H9 (cell line): ENCODE data around the gene SF3A1. TPM values are rescaled to one million over a fixed set of nuclear protein-coding genes. Genes with fewer than 3 reads are reported as not detected.

Source experiments
- DNase-seq: peaks from one replicate; pipeline ENCODE4 v3.0.0-alpha.2; 2017
- H2AFZ ChIP-seq: one replicate; pipeline ENCODE4 v1.6.1; 2013; ENCODE audit warnings: mild to moderate bottlenecking, low read length, control low read depth, moderate library complexity
- H2AK5ac ChIP-seq: 2 replicates; pipeline ENCODE4 v1.6.1; 2013; ENCODE audit warnings: low read length, control low read depth, mixed read lengths; ENCODE audit not compliant: insufficient read length
- H2BK120ac ChIP-seq: one replicate; pipeline ENCODE4 v1.6.1; 2013; ENCODE audit warnings: low read depth, mild to moderate bottlenecking, low read length, control low read depth, inconsistent platforms; ENCODE audit not compliant: poor library complexity, severe bottlenecking
- H2BK12ac ChIP-seq: 2 replicates; pipeline ENCODE4 v1.6.1; 2013; ENCODE audit warnings: low read length, control low read depth, mixed read lengths, low read depth; ENCODE audit not compliant: insufficient read length
- H2BK15ac ChIP-seq: 2 replicates; pipeline ENCODE4 v1.6.1; 2013; ENCODE audit warnings: low read depth, low read length, control low read depth
- H2BK20ac ChIP-seq: one replicate; pipeline ENCODE4 v1.6.1; 2013; ENCODE audit warnings: low read depth, mild to moderate bottlenecking, low read length, control low read depth, inconsistent platforms; ENCODE audit not compliant: poor library complexity, severe bottlenecking
- H2BK5ac ChIP-seq: 2 replicates; pipeline ENCODE4 v1.6.1; 2013; ENCODE audit warnings: low read length, control low read depth, mixed read lengths; ENCODE audit not compliant: insufficient read length
- H3K14ac ChIP-seq: 2 replicates; pipeline ENCODE4 v1.6.1; 2013; ENCODE audit warnings: low read length, control low read depth; ENCODE audit not compliant: insufficient read depth
- H3K18ac ChIP-seq: 2 replicates; pipeline ENCODE4 v1.6.1; 2013; ENCODE audit warnings: low read depth, mild to moderate bottlenecking, mixed read lengths, low read length, control low read depth; ENCODE audit not compliant: insufficient read length
- H3K23ac ChIP-seq: 2 replicates; pipeline ENCODE4 v1.6.1; 2013; ENCODE audit warnings: low read length, control low read depth, mixed read lengths, low read depth; ENCODE audit not compliant: insufficient read length
- H3K23me2 ChIP-seq: 2 replicates; pipeline ENCODE4 v1.6.1; 2013; ENCODE audit warnings: low read depth, mild to moderate bottlenecking, mixed read lengths, low read length, control low read depth; ENCODE audit not compliant: insufficient read length, poor library complexity, severe bottlenecking
- H3K27ac ChIP-seq: 2 replicates; pipeline ENCODE4 v1.5.1; 2013; ENCODE audit warnings: low read length, control low read depth, mixed read lengths, low read depth; ENCODE audit not compliant: insufficient read length
- H3K27me3 ChIP-seq: 2 replicates; pipeline ENCODE4 v1.6.1; 2013; ENCODE audit warnings: low read length, control low read depth, inconsistent platforms; ENCODE audit not compliant: insufficient read depth
- H3K4ac ChIP-seq: 2 replicates; pipeline ENCODE4 v1.6.1; 2013; ENCODE audit warnings: low read depth, mild to moderate bottlenecking, control low read depth, inconsistent platforms, low read length, moderate library complexity
- H3K4me1 ChIP-seq: 2 replicates; pipeline ENCODE4 v1.6.1; 2013; ENCODE audit warnings: low read length, control low read depth, inconsistent platforms; ENCODE audit not compliant: insufficient read depth
- H3K4me2 ChIP-seq: 2 replicates; pipeline ENCODE4 v1.6.1; 2013; ENCODE audit warnings: low read length, control low read depth, mixed read lengths; ENCODE audit not compliant: insufficient read length, insufficient read depth
- H3K56ac ChIP-seq: 2 replicates; pipeline ENCODE4 v1.6.1; 2013; ENCODE audit warnings: low read depth, mild to moderate bottlenecking, mixed read lengths, low read length, control low read depth; ENCODE audit not compliant: insufficient read length
- H3K79me1 ChIP-seq: 2 replicates; pipeline ENCODE4 v1.6.1; 2013; ENCODE audit warnings: low read depth, mild to moderate bottlenecking, moderate library complexity, low read length, control low read depth, inconsistent platforms; ENCODE audit not compliant: insufficient read depth, poor library complexity, severe bottlenecking
- H3K79me2 ChIP-seq: 2 replicates; pipeline ENCODE4 v1.6.1; 2013; ENCODE audit warnings: low read length, control low read depth, inconsistent platforms; ENCODE audit not compliant: insufficient read depth
- H3K9ac ChIP-seq: 2 replicates; pipeline ENCODE4 v1.6.1; 2013; ENCODE audit warnings: low read length, control low read depth, mixed read lengths; ENCODE audit not compliant: insufficient read length; ENCODE audit errors: extremely low read depth
- H3K9me3 ChIP-seq: one replicate; pipeline ENCODE4 v1.6.1; 2013; ENCODE audit warnings: low read depth, low read length, inconsistent platforms; ENCODE audit not compliant: control insufficient read depth
- H3T11ph ChIP-seq: one replicate; pipeline ENCODE4 v1.6.1; 2013; ENCODE audit warnings: mild to moderate bottlenecking, low read length, control low read depth, inconsistent platforms
- H4K20me1 ChIP-seq: one replicate; pipeline ENCODE4 v1.6.1; 2013; ENCODE audit not compliant: control insufficient read depth, insufficient read length, insufficient read depth
- H4K5ac ChIP-seq: 2 replicates; pipeline ENCODE4 v1.6.1; 2013; ENCODE audit warnings: low read depth, mild to moderate bottlenecking, mixed read lengths, low read length, control low read depth; ENCODE audit not compliant: insufficient read length
- H4K8ac ChIP-seq: replicated peaks from 2 replicates; pipeline ENCODE4 v1.6.1; 2013; ENCODE audit warnings: low read length, control low read depth, mixed read lengths, low read depth; ENCODE audit not compliant: insufficient read length
- H4K91ac ChIP-seq: 2 replicates; pipeline ENCODE4 v1.6.1; 2013; ENCODE audit warnings: low read depth, mild to moderate bottlenecking, moderate library complexity, mixed read lengths, low read length, control low read depth; ENCODE audit not compliant: insufficient read length
- H3K27ac Mint-ChIP-seq, 3 experiments: 2 replicates in 2 of 3; 3 replicates in 1 of 3; pipeline ENCODE4 v1.8.0; 2020 to 2021; ENCODE audit warnings: mixed read lengths in 3 of 3, mild to moderate bottlenecking in 1 of 3, moderate library complexity in 1 of 3
- H3K27me3 Mint-ChIP-seq: 2 replicates; pipeline ENCODE4 v1.8.0; 2021; ENCODE audit warnings: low read depth, mild to moderate bottlenecking, moderate library complexity, mixed read lengths
- H3K36me3 Mint-ChIP-seq, 3 experiments: 2 replicates in 2 of 3; 3 replicates in 1 of 3; pipeline ENCODE4 v1.8.0; 2020 to 2021; ENCODE audit warnings: low read depth in 3 of 3, mixed read lengths in 3 of 3; ENCODE audit not compliant: insufficient read depth in 1 of 3
- H3K4me1 Mint-ChIP-seq, 2 experiments: 2 replicates each; pipeline ENCODE4 v1.8.0; 2020; ENCODE audit warnings: mixed read lengths in 2 of 2
- H3K4me3 Mint-ChIP-seq, 2 experiments: 2 replicates in 1 of 2; 3 replicates in 1 of 2; pipeline ENCODE4 v1.8.0; 2020 to 2021; ENCODE audit warnings: mild to moderate bottlenecking in 2 of 2, mixed read lengths in 2 of 2, moderate library complexity in 1 of 2
- H3K9me3 Mint-ChIP-seq, 2 experiments: 2 replicates in 1 of 2; 3 replicates in 1 of 2; pipeline ENCODE4 v1.8.0; 2020; ENCODE audit warnings: mild to moderate bottlenecking in 2 of 2, mixed read lengths in 2 of 2, moderate library complexity in 1 of 2
- CTCF ChIP-seq: fragments of 200-600 bp; sonication (generic); conservative IDR thresholded peaks from 3 replicates; pipeline ENCODE4 v1.8.0; 2021; ENCODE audit warnings: antibody characterized with exemption, mild to moderate bottlenecking
- WGBS: extraction: QIAGEN DNeasy Blood & Tissue Kit; methylation state at CpG from one replicate; pipeline ENCODE4 v1.1.7; 2013; ENCODE audit warnings: missing lambda C conversion rate, low lambda C conversion rate, mixed read lengths; ENCODE audit not compliant: insufficient read length; ENCODE audit errors: extremely low coverage; 5-methylcytosine and 5-hydroxymethylcytosine counted together
- total RNA-seq: library from RNA; stranded (reverse); gene quantifications from 2 replicates; pipeline ENCODE4 v1.2.1, GENCODE V29; 2021

The SF3A1 gene
- total RNA-seq, 1 experiment from 2014 or later: 225 TPM

GRCh38 chr22:30386608-30386959 is 29.9 kb upstream of the SF3A1 start:
- no peak overlapping the region for H3K18ac ChIP-seq
- Mint-ChIP-seq H3K27ac (peak overlapping the region in 1 of 3 experiments; percentile 82; a peak in 1 of 7 replicates), H3K27me3 (peaks cover 4% of the 10 kb centered on the region), H3K9me3 (peaks cover 8 to 11% of the 10 kb centered on the region in 2 experiments; a peak in 4 of 5 replicates), H3K36me3 (peaks cover 0 to 19% (median 16%) of the 10 kb centered on the region in 3 experiments; a peak in 6 of 7 replicates), H3K4me1 (peaks cover 15 to 16% of the 10 kb centered on the region in 2 experiments), H3K4me3 (peak overlapping the region; percentile 87 to 92)
- no peaks in the 10 kb centered on the region for H3K9me3 ChIP-seq
- H4K91ac ChIP-seq: no peak overlapping the region
- H3K79me2 ChIP-seq: no peaks in the 10 kb centered on the region
- H3K56ac ChIP-seq: no peak overlapping the region
- peaks cover 6% of the 10 kb centered on the region for H3K23me2 ChIP-seq
- no peak overlapping the region for H4K8ac ChIP-seq
- no peak overlapping the region for H2AK5ac ChIP-seq
- no peak overlapping the region for H2BK120ac ChIP-seq
- no CpG with 5 or more reads among the region's 10 CpGs for WGBS
- H3T11ph ChIP-seq: no peak overlapping the region
- peak overlapping the region; percentile 67 for H3K4me2 ChIP-seq
- no peaks in the 10 kb centered on the region for H4K20me1 ChIP-seq
- H3K4ac ChIP-seq: no peak overlapping the region
- H2AFZ ChIP-seq: no peak overlapping the region
- no peak overlapping the region for H3K23ac ChIP-seq
- no peak overlapping the region; the same call in 1 of the 2 replicates for H3K14ac ChIP-seq
- no peak overlapping the region for H3K9ac ChIP-seq
- H4K5ac ChIP-seq: no peak overlapping the region
- H3K4me1 ChIP-seq: no peaks in the 10 kb centered on the region; the same call in 1 of the 2 replicates
- H3K27ac ChIP-seq: no peak overlapping the region
- DNase-seq: no peak
- no peak overlapping the region for H2BK12ac ChIP-seq
- no peak overlapping the region for H2BK20ac ChIP-seq
- H2BK15ac ChIP-seq: no peak overlapping the region
- no peak for TF ChIP-seq CTCF
- no peaks in the 10 kb centered on the region for H3K79me1 ChIP-seq
- no peaks in the 10 kb centered on the region for H3K27me3 ChIP-seq
- H2BK5ac ChIP-seq: no peak overlapping the region
